ENCODE results near the gene USP17L13.
"Not testable (repeated sequence)": the region's sequence is repeated elsewhere in the genome, so short reads cannot be mapped to it uniquely, and the experiment has no call there.

USP17L13 gene

GRCh38 chr4:9271719-9272118, 47.0 kb downstream of the USP17L13 start:
- not testable (repeated sequence) for H3K9me3 Mint-ChIP-seq; H3K27ac Mint-ChIP-seq; H3K36me3 Mint-ChIP-seq (ENCODE audit: low read depth); H3K27me3 Mint-ChIP-seq (ENCODE audit: low read depth); H3K4me3 Mint-ChIP-seq; H3K4me1 Mint-ChIP-seq (ENCODE audit: low read depth)
- DNase-seq (ENCODE audit: low spot score) = peak; percentile 4
